Heart left ventricle (tissue), 16 donors: ENCODE measurements around the gene CRYBG1. TPM values are rescaled to one million over a fixed set of nuclear protein-coding genes. Genes with fewer than 3 reads are reported as not detected.
"Not testable (repeated sequence)": the region's sequence is repeated elsewhere in the genome, so short reads cannot be mapped to it uniquely, and the experiment has no call there.

Experiments used
- ATAC-seq, 4 donors: fragments of 200-7000 bp; cut with Tn5 transposase; one replicate each; pipeline ENCODE4 v1.9.1; 2020 to 2022; ENCODE audit warnings: moderate library complexity in 4 of 4, mild to moderate bottlenecking in 3 of 4, moderate number of reproducible peaks in 1 of 4
- DNase-seq, 5 donors: peaks; one replicate each; pipeline ENCODE4 v3.0.0-alpha.2; 2020
- H3K27ac ChIP-seq, 12 donors: fragments of 200-600 bp; sonication (generic) in 4 of 12; one replicate each; pipeline versions ENCODE4 v1.5.0 to v1.8.0; 2016 to 2022; ENCODE audit warnings: mild to moderate bottlenecking in 2 of 12
- H3K27me3 ChIP-seq, 9 donors: fragments of 200-600 bp; sonication (generic) in 2 of 9; one replicate each; pipeline versions ENCODE4 v1.5.1 to v1.8.0; 2016 to 2022; ENCODE audit warnings: mild to moderate bottlenecking in 3 of 9
- H3K36me3 ChIP-seq, 9 donors: fragments of 200-600 bp; sonication (generic) in 2 of 9; one replicate each; pipeline versions ENCODE4 v1.5.0 to v1.8.0; 2018 to 2022; ENCODE audit warnings: mild to moderate bottlenecking in 2 of 9
- H3K4me1 ChIP-seq, 12 donors: fragments of 200-600 bp; sonication (generic) in 4 of 12; one replicate each; pipeline versions ENCODE4 v1.5.0 to v1.8.0; 2016 to 2022; ENCODE audit warnings: mild to moderate bottlenecking in 3 of 12
- H3K4me3 ChIP-seq, 12 donors: fragments of 200-600 bp; sonication (generic) in 4 of 12; one replicate each; pipeline versions ENCODE4 v1.5.0 to v1.8.0; 2017 to 2022; ENCODE audit warnings: mild to moderate bottlenecking in 9 of 12, moderate library complexity in 4 of 12
- H3K9me3 ChIP-seq, 12 donors: fragments of 200-600 bp; sonication (generic) in 4 of 12; one replicate each; pipeline versions ENCODE4 v1.5.0 to v1.8.0; 2016 to 2022; ENCODE audit warnings: mild to moderate bottlenecking in 1 of 12
- POLR2A ChIP-seq, 2 donors: fragments of 450-650 bp; IDR thresholded peaks; one replicate each; pipeline ENCODE4 v1.6.1; 2017; ENCODE audit warnings: antibody characterized with exemption in 2 of 2, mild to moderate bottlenecking in 2 of 2, moderate library complexity in 2 of 2
- WGBS, 4 donors: extraction: QIAGEN DNeasy Blood & Tissue Kit in 2 of 4; methylation state at CpG; one replicate each; pipeline versions ENCODE4 v1.1.5 to v1.1.7; 2013 to 2018; 5-methylcytosine and 5-hydroxymethylcytosine counted together
- intact Hi-C, 10 donors: fragments of 100-400 bp; cut with DNase I; formaldehyde crosslinking; loops; one replicate each; pipeline versions ENCODE4 v1.11.1 to v1.14.2; 2022
- polyA plus RNA-seq, 2 donors: library from polyadenylated mRNA; stranded (reverse); fragments of 200-250 nt; gene quantifications; one replicate each; pipeline ENCODE4 v1.2.3, GENCODE V29; 2013
- total RNA-seq, 9 donors: library from RNA; depleted of rRNA in 2 of 9; stranded (reverse); fragments of >200 nt in 2 of 9; fragmentation: NEBNext Ultra II Directional in 3 of 9; extraction: Animal tissue kit (Norgen Biotek cat#: 25700) in 3 of 9; gene quantifications; one replicate each; pipeline versions ENCODE4 v1.1.0 to v1.2.4, GENCODE V29; 2016 to 2023
- TF ChIP-seq, protein P1 (sequence below), 12 donors: fragments of 200-600 bp; sonication (generic) in 4 of 12; IDR thresholded peaks; one replicate each; pipeline versions ENCODE4 v1.5.0 to v1.8.0; 2018 to 2022; ENCODE audit warnings: antibody characterized with exemption in 12 of 12, mild to moderate bottlenecking in 5 of 12
- donor health status: ischemic (EF 13 %, LVEDD 7.1; RV severe dilation, severe dysfunction).
- donor health status: healthy with polysubstance abuse.
- donor health status: DM: no; HTN: yes; CAD: no.
- donor health status: DM: no; HTN: no; CAD: no.
- donor health status: ischemic (EF 25% LVEDD 6.9; RV normal size, moderate dysfunction).
- donor health status: ischemic (EF 25% LVEDD 5.7; RV mildly dilated, moderate dysfunction).
- donor health status: healthy.
- donor health status: DM: yes; HTN: yes; CAD: no.
- donor health status: ischemic (EF 35%, LVEDD 5.7; RV mildly dilated, moderate dysfunction).
- donor health status: nonischemic (EF 11% LVEDD 7.7; RV severe dilation, severe dysfunction).
- donor health status: DM: yes; HTN: yes; CAD: no.
- donor health status: PGD.
- donor health status: ischemic (EF 29% LVEDD 5.4; RV normal size, mild dysfunction).
- donor health status: nonischemic (EF 23%, LVEDD 6.1; RV moderate dilation, normal function).

CRYBG1 gene
- total and polyA plus RNA-seq, 11 donors = 0.42 to 17.7 (median 1.5) TPM

DNA sequence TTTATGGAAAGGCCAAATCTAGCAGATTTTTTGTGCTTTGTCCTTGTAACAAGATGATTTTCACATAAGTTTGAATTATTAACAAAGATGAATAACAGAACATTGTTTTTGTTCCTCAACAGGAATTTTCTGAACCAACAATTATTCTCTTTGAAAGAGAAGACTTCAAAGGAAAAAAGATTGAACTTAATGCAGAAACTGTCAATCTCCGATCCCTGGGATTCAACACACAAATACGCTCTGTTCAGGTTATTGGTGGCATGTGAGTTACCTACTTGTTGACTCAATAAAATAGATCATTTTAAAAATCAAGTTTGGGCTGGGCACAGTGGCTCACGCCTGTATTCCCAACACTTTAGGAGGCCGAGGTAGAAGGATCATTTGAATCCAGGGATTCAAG is 197.8 kb downstream of the CRYBG1 start:
- DNase-seq (no peak), ATAC-seq (no peak)
- Histone ChIP-seq H3K36me3 (peaks cover 0 to 65% (median 6%) of the 10 kb centered on the region in 9 donors), H3K9me3 (no peaks in the 10 kb centered on the region), H3K4me3 (no peak overlapping the region), H3K27me3 (no peaks in the 10 kb centered on the region), H3K27ac (no peak overlapping the region), H3K4me1 (peaks cover 0 to 16% (median 0%) of the 10 kb centered on the region in 12 donors)
- WGBS, 4 donors = 94 to 98% (median 96%) methylated on average over 4 of the region's 4 CpGs
- TF ChIP-seq, protein P1, sequence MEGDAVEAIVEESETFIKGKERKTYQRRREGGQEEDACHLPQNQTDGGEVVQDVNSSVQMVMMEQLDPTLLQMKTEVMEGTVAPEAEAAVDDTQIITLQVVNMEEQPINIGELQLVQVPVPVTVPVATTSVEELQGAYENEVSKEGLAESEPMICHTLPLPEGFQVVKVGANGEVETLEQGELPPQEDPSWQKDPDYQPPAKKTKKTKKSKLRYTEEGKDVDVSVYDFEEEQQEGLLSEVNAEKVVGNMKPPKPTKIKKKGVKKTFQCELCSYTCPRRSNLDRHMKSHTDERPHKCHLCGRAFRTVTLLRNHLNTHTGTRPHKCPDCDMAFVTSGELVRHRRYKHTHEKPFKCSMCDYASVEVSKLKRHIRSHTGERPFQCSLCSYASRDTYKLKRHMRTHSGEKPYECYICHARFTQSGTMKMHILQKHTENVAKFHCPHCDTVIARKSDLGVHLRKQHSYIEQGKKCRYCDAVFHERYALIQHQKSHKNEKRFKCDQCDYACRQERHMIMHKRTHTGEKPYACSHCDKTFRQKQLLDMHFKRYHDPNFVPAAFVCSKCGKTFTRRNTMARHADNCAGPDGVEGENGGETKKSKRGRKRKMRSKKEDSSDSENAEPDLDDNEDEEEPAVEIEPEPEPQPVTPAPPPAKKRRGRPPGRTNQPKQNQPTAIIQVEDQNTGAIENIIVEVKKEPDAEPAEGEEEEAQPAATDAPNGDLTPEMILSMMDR (IDR thresholded peaks at IDR 0.05) = no peak
- no peak for TF ChIP-seq POLR2A (IDR thresholded peaks at IDR 0.05)
- intact Hi-C loops = loop anchor here in 1 of 10 donors (5.0 kb wide), 1 partner anchor 46 kb away; no protein-coding TSS in a partner anchor

DNA sequence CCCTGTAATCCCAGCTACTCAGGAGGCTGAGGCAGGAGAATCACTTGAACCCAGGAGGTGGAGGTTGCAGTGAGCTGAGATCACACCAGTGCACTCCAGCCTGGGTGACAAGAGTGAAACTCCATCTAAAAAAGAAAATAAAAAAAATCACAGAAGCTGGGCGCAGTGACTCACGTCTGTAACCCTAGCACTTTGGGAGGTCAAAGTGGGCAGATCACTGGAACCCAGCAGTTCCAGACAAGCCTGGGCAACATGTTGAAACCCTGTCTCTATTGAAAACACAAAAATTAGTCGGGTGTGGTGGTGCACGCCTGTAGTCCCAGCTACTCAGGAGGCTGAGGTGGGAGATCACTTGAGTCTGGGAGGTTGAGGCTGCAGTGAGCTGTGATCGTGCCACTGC is 199.1 kb downstream of the CRYBG1 start:
- H3K4me1 ChIP-seq = peaks cover 0 to 16% (median 0%) of the 10 kb centered on the region in 12 donors
- not testable (repeated sequence) for H3K4me3 ChIP-seq, H3K27ac ChIP-seq, ATAC-seq, DNase-seq, H3K9me3 ChIP-seq, H3K27me3 ChIP-seq
- intact Hi-C loops = loop anchor here in 4 of 10 donors (5.0 to 10.0 kb wide), 5 partner anchors 47 to 1135 kb away; partner anchors contain the start of gene CD24 (in 1 of the 4)
- WGBS, 4 donors = 92 to 96% (median 94%) methylated on average over 5 of the region's 5 CpGs
- H3K36me3 ChIP-seq = peaks cover 0 to 65% (median 6%) of the 10 kb centered on the region in 9 donors

DNA sequence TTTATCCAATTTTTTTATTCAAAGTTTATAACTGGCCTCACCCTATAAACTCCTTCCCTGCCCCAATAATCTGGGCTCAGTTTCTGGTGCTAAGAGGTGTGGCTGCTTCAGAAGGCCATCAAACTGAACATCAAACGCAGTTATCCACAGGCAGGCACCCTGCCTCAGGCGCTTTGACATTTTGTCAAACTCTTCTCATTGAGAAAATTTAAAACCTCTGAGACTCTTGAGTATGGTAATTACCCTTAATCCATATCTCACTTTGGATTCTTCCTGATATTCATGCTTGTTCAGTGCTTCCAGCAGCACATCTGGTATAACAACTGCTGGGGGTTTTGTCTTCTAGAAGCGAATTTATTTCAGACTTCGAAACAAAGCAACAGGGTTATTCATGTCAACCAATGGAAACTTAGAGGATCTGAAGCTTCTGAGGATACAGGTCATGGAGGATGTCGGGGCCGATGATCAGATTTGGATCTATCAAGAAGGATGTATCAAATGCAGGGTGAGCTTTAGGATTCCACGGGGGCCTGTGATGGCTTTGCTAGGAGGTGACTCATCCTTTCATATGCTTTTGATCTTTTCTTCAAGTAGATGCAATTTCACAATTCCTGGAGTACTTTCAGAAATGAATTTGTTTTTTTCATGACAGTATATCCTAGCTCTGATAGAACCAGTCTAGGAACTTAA is 200.6 kb downstream of the CRYBG1 start:
- DNase-seq (no peak), ATAC-seq (no peak)
- intact Hi-C loops = loop anchor here in 4 of 10 donors (5.0 to 10.0 kb wide), 4 partner anchors 226 to 1136 kb away; partner anchors contain the start of gene CD24 (in 1 of the 4)
- WGBS, 4 donors = 87 to 92% (median 89%) methylated on average over 7 of the region's 7 CpGs
- Histone ChIP-seq H3K4me3 (no peak overlapping the region), H3K36me3 (peaks cover 0 to 70% (median 6%) of the 10 kb centered on the region in 9 donors), H3K27ac (peak overlapping the region in 1 of 12 donors; percentile 76), H3K4me1 (peaks cover 0 to 16% (median 0%) of the 10 kb centered on the region in 12 donors), H3K27me3 (no peaks in the 10 kb centered on the region), H3K9me3 (no peaks in the 10 kb centered on the region)
- no peak for TF ChIP-seq POLR2A (IDR thresholded peaks at IDR 0.05)
- TF ChIP-seq, protein P1 (IDR thresholded peaks at IDR 0.05) = no peak

DNA sequence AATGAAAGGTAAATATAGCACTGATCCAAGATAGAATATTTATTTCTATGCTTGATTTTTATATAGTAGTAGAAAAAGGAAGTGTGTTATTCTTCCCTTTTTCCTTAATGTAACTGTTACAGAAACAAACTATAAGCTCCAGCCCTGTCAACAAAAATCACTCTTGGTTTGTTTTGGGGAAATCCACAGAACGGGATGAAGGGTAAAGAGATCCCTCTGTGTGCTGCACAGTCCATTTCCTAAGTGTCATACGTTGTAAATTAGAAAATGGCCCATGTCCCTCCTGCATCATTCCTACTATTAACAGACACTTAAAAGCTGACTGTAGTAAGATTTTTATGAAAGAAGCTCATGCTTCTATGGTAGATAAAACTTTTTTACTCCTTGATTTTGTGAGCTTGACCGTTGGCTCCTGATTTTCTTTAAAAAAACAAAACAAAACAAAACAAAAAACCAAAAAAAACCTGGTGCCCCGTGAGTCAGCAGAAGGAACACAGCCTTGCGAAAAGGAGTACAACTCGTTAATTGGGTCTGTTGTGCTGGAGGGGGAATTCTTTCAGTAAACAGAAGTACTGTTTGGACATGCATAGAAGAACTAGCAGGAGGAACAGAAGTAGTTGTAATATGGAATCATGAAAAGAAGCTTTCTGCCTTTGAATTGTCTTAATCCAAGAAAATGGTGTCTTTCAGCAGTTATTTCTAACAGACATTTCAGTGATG is 201.3 kb downstream of the CRYBG1 start:
- H3K4me3 ChIP-seq = no peak overlapping the region
- H3K27ac ChIP-seq = peak overlapping the region in 1 of 12 donors; percentile 76
- peaks cover 0 to 16% (median 0%) of the 10 kb centered on the region in 12 donors for H3K4me1 ChIP-seq
- H3K36me3 ChIP-seq = peaks cover 0 to 74% (median 6%) of the 10 kb centered on the region in 9 donors
- ATAC-seq = no peak
- intact Hi-C loops = loop anchor here in 4 of 10 donors (5.0 to 10.0 kb wide), 4 partner anchors 227 to 1137 kb away; partner anchors contain the start of gene CD24 (in 1 of the 4)
- WGBS, 4 donors = 75 to 83% (median 79%) methylated on average over 6 of the region's 6 CpGs
- no peaks in the 10 kb centered on the region for H3K27me3 ChIP-seq
- no peak for DNase-seq
- TF ChIP-seq, protein P1 (IDR thresholded peaks at IDR 0.05) = no peak
- no peak for TF ChIP-seq POLR2A (IDR thresholded peaks at IDR 0.05)
- no peaks in the 10 kb centered on the region for H3K9me3 ChIP-seq
